GM10266 (cell line): Measurements from ENCODE around the gene UNC13D.

ENCODE experiments used
- DNase-seq: peaks from one replicate; pipeline ENCODE4 v3.0.0; 2012; ENCODE audit errors: extremely low spot score
- TF ChIP-seq, protein P1 (sequence below): IDR thresholded peaks from 2 replicates; pipeline ENCODE4 v1.5.1; 2012; ENCODE audit warnings: mild to moderate bottlenecking, low read depth; ENCODE audit not compliant: control insufficient read depth, insufficient read depth; ENCODE audit errors: missing control alignments

The UNC13D gene

DNA sequence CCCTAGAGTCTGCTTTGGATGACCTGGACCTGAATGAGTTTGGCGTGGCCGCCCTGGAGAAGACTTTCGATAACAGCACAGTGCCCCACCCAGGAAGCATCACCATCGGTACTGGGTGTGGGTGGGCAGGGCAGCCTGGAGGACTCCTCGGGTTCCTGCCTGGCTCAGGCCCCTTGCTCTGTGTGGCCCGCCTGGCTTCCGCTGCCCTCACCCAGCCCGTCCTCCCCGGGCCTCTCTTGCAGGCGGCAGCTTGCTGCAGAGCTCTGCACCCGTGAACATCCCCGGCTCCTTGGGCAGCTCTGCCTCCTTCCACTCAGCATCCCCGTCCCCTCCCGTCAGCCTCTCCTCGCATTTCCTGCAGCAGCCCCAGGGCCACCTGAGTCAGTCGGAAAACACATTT, 24.5 kb downstream of the UNC13D start:
- TF ChIP-seq, protein P1, sequence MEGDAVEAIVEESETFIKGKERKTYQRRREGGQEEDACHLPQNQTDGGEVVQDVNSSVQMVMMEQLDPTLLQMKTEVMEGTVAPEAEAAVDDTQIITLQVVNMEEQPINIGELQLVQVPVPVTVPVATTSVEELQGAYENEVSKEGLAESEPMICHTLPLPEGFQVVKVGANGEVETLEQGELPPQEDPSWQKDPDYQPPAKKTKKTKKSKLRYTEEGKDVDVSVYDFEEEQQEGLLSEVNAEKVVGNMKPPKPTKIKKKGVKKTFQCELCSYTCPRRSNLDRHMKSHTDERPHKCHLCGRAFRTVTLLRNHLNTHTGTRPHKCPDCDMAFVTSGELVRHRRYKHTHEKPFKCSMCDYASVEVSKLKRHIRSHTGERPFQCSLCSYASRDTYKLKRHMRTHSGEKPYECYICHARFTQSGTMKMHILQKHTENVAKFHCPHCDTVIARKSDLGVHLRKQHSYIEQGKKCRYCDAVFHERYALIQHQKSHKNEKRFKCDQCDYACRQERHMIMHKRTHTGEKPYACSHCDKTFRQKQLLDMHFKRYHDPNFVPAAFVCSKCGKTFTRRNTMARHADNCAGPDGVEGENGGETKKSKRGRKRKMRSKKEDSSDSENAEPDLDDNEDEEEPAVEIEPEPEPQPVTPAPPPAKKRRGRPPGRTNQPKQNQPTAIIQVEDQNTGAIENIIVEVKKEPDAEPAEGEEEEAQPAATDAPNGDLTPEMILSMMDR: no peak

DNA sequence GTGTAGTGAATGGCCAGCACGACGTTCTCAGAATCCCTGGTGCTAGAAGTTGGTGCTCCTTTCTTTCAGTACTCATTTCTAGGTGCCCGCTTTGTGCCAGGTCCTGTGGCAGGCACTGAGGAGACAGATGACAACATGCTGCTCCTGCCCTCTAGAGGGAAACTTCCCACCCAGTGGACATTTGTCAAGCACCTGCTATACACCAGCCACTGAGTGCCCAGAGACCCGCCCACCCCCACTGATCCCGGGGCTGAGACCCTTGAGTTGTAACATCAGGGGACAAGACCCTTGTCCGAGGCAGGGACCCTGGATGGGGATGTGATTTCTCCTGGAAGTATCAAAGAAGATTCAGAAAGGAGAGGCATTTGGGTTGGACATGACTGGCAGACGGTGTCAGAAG, 25.1 kb downstream of the UNC13D start:
- no peak for DNase-seq
- TF ChIP-seq, protein P1: no peak

More for the DNA sequence above, 24.5 kb downstream of the UNC13D start:
- DNase-seq: no peak

DNA sequence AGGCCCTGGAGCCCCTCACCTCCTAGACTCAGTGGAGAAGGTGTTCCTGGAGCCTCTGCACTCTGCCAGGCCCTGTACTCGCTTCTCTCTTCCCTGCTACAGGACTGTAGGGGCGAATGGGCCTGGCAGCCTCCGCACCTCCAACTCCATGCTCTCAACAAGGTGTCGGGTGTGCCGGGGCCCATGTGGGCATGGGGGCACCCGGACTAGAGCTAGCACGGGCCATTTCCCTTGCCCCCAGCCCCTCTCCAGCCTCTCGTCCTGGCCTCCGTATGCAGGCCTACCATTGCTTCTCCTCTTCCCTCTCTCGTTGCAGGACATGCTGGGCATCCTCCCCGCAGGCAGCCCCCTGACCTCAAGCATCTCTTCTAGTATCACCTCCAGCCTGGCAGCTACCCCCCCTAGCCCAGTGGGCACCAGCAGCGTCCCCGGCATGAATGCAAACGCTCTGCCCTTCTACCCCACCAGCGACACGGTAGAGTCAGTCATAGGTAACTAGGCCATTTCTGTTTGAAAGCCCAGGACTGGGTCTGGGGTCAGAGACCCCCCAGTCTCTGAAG, 25.8 kb downstream of the UNC13D start:
- no peak for DNase-seq
- TF ChIP-seq, protein P1: no peak

DNA sequence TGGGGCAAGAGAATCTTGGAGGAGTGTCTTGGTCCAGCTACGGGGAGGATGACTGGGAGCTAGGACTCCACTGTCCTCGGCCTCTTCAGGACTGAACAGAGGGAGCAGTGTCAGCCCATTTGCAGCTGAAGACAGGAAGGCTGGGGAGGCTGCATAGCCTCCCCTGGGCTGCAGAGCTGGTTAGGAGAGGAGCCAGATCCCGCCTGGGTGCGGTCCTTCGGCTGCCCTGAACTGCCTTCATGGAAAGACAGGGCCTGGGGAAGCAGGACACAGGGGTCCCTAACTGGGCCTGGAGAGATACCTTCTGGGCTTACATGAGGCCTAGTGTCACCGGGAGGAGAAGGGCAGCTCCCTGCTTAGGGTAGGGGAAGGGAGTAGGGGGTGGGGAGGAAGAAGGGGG, 26.6 kb downstream of the UNC13D start:
- no peak for DNase-seq
- TF ChIP-seq, protein P1: no peak

DNA sequence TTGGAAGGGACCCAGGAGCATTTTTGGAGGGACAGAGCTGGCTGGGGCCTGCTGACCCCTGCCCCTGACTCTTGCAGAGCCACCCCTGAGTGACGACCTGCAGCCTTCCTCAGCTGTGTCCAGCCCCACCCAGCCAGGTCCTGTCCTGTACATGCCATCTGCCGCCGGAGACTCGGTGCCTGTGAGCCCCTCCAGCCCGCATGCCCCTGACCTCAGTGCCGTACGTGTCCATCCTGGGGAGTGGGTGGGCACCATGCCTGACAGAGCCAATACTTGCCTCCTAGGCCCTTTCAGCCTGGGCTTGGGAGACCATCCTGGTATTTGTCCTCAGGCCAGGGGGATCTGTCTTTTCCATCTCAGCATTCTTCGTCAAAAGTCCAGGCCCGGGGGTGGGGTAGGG, 27.5 kb downstream of the UNC13D start:
- TF ChIP-seq, protein P1: no peak
- DNase-seq: no peak

DNA sequence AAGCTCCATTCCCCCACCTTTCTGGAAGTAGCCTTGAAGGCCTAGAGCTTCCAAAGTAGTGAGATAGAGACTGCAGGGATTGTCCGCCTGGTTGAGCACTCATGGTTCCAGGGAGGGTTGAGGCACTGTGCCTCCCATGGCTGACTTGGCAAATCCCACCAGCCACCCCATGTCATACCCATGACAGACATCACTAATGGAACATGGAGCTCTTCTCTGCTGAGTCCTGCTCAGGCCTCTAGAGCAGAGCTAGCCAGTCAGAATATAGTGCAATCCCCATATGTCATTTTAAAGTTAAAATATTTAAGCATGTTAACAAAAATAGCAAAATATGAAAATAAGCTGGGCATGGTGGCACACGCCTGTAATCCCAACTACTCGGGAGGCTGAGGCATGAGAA, 28.8 kb downstream of the UNC13D start:
- TF ChIP-seq, protein P1: no peak
- no peak for DNase-seq

DNA sequence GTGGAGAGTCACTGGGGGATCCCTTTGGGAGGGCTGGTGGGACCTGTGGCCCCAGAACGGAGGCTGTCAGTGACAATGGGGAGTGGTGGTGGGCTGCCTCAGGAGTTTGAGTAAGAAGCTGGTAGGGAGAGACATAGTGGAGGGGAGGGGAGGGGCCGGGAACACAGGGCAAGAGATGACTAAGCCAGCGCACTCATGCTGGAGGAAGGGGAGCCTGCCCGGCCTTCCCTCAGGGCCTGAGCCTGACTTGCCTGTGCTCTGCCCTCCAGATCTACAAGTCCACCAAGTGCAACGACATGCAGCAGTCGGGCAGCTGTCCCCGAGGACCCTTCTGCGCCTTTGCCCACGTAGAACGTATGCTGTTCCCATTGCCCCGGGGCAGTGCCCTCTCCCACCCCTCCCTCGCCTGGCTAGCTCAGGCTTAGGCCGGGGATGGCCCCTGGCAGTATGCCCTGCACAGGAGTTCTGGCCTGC, 29.3 kb downstream of the UNC13D start:
- DNase-seq: no peak
- TF ChIP-seq, protein P1: no peak
